Measurements from ENCODE around the gene LRMDA.
"Not testable (repeated sequence)": the region's sequence is repeated elsewhere in the genome, so short reads cannot be mapped to it uniquely, and the experiment has no call there.

LRMDA gene

DNA sequence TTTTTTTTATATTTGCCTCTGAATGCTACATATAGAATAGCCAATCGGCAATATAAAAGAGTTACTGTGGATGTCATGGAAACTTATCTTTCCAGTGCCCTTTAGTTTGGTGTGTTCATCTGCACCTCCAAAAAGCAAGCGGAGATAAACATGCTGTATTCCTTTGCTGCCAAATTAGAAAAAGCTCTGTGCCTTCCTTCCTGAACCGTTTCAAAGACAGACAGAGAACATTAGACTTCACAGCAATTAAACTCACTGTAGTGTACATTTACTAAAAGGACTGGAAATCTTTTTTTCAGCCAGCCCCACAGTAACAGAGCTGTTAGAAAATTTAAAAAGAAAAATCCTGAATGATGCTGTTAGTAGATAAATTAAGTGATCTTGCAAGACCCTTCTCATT lies 707.5 kb downstream of the LRMDA start:
- ChIA-PET POLR2A (no interaction called here), CTCF (no interaction called here)
- DNase-seq (ENCODE audit: extremely low spot score) = no peak
- TF ChIP-seq, protein P1, sequence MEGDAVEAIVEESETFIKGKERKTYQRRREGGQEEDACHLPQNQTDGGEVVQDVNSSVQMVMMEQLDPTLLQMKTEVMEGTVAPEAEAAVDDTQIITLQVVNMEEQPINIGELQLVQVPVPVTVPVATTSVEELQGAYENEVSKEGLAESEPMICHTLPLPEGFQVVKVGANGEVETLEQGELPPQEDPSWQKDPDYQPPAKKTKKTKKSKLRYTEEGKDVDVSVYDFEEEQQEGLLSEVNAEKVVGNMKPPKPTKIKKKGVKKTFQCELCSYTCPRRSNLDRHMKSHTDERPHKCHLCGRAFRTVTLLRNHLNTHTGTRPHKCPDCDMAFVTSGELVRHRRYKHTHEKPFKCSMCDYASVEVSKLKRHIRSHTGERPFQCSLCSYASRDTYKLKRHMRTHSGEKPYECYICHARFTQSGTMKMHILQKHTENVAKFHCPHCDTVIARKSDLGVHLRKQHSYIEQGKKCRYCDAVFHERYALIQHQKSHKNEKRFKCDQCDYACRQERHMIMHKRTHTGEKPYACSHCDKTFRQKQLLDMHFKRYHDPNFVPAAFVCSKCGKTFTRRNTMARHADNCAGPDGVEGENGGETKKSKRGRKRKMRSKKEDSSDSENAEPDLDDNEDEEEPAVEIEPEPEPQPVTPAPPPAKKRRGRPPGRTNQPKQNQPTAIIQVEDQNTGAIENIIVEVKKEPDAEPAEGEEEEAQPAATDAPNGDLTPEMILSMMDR (IDR thresholded peaks at IDR 0.05; ENCODE audit: control extremely low read depth, extremely low read depth, low read depth, missing control alignments) = no peak

DNA sequence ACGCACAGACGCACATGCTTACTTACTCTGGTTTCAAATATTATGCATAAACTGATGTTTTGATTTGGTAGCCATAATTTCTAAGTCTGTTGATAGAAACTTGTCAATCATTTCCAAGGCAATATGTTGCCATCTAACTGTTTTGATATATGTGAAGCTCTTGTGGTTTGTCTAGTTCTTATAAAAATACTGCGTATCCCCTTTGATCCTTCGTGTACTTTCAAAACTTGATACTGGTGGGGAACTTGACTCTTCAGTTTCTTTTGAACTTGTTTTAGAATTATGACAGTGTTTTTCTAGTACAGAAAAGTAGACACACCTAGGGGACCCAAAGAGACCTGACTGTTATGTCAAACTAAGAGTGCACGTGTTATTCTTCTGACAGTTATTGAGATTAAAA lies 708.0 kb downstream of the LRMDA start:
- POLR2A ChIA-PET = no interaction called here
- DNase-seq (ENCODE audit: extremely low spot score) = no peak
- CTCF ChIA-PET = no interaction called here
- TF ChIP-seq, protein P1 (IDR thresholded peaks at IDR 0.05; ENCODE audit: control extremely low read depth, extremely low read depth, low read depth, missing control alignments) = no peak

DNA sequence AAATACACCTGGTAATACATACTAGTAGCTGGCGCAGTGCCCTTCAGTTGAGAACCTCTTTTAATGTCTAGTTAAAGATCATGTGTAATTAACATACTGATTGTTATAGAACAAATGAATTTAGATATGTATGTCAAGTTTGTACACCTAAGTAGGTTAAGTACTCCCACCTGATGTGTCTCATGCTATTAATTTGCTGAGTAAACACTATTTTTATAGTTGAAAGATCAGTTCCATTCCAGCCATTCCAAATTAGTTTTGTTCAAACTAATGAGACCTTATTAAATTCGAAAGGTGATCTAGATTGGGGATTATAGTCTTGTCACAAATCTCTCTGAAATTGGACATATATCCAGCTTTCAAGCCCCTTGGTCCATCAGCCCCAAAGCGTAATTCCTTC lies 710.0 kb downstream of the LRMDA start:
- ChIA-PET CTCF (interaction anchor here (1.8 kb wide), 1 partner anchor 15 kb away, joined by 4 read pairs; no protein-coding TSS in a partner anchor), POLR2A (no interaction called here)
- no peak for DNase-seq (ENCODE audit: extremely low spot score)
- TF ChIP-seq, protein P1 (IDR thresholded peaks at IDR 0.05; ENCODE audit: control extremely low read depth, extremely low read depth, low read depth, missing control alignments) = no peak

DNA sequence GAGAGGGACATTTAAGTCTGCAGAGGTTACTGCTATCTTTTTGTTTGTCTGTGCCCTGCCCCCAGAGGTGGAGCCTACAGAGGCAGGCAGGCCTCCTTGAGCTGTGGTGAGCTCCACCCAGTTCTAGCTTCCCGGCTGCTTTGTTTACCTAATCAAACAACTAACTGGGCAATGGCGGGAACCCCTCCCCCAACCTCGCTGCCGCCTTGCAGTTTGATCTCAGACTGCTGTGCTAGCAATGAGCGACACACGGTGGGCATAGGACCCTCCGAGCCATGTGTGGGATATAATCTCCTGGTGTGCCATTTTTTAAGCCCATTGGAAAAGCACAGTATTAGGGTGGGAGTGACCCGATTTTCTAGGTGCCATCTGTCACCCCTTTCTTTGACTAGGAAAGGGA lies 716.8 kb downstream of the LRMDA start:
- POLR2A ChIA-PET; DNase-seq (ENCODE audit: extremely low spot score); CTCF ChIA-PET: not testable (repeated sequence)

DNA sequence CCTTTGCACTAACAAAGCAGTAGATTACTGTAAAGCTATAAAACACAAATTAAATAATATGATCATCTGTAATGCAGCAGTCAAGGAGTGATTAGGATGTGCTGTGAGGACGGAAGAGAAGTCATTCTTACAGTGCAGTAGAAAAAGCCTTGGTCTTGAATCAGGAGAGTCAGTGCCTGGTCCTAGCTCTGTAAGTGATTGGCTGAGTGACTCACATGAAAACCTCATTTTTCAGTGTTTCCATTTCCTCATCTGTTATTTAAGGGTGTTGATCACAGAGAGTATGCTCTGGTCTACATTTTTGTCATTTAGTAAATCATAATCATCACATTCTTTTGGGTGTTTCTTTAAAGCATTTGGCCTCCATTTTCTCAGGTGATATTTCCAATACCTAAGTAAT lies 717.8 kb downstream of the LRMDA start:
- ChIA-PET POLR2A (no interaction called here), CTCF (no interaction called here)
- no peak for DNase-seq (ENCODE audit: extremely low spot score)
- TF ChIP-seq, protein P1 (IDR thresholded peaks at IDR 0.05; ENCODE audit: control extremely low read depth, extremely low read depth, low read depth, missing control alignments) = no peak

DNA sequence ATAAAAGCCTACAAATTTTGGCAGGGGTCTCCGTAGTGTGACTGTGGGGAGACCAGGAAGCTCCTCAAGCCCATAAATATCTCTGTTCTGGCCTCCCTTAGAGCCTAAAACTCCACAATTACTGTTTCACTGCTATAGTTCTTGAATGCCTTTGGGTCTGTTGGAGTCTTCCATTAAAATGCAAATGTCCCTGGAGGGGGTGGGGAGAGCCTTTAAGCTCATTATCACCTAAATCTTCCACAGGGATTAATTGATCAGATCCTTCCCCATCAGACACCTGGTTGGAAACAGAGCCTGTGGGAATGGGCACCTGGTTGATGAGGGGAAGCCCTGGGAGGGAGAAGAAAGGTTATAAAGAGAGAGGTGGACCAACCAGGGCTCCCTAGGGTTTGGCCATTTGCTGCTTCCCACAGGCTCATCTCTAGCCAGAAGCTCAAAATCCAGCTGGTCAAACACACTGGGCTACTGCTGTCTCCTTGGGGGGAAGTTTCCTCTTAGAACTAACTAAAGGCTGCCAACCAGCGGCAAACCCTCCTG lies 718.2 kb downstream of the LRMDA start:
- no peak for DNase-seq (ENCODE audit: extremely low spot score)
- CTCF ChIA-PET = no interaction called here
- TF ChIP-seq, protein P1 (IDR thresholded peaks at IDR 0.05; ENCODE audit: control extremely low read depth, extremely low read depth, low read depth, missing control alignments) = no peak
- POLR2A ChIA-PET = no interaction called here

DNA sequence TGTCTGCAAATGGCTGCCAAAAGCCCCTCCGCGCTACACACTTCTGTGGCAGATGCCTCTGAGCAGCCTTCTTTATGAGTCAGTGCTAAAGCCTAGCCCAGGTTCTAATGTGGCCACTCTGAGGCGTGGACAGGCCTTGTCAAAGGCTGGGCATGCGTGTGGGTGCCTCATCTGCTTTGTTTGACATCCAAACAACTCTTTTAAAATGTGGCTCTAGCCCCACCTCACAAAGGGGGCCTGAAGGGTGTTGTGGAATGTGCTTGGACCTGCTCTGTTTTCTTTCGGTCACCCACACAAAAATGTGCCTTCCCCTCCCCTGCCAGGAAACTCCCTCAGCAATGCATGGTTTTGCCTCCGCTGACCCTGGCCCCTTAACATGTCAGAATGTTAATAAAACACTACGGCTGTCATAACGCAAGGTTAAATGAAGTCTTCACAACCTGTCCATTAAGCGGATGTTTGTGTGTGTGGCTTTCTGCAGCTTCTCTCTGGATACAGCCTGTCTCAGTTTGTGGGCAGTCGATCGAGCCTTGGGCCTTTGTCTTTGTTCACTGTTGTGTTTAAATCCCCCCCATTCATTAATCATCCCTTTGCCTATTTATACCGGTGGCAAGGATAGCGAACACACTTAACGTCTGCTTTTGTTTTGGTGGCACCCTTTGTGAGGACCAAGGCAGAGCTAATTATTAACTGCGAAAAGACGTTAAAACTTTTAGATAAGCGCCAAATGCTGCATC lies 718.9 kb downstream of the LRMDA start:
- DNase-seq (ENCODE audit: extremely low spot score) = no peak
- TF ChIP-seq, protein P1 (IDR thresholded peaks at IDR 0.05; ENCODE audit: control extremely low read depth, extremely low read depth, low read depth, missing control alignments) = no peak
- POLR2A ChIA-PET = no interaction called here
- CTCF ChIA-PET = no interaction called here

All from GM10248 (cell line).